ES-I3 (cell line): ENCODE measurements around the gene RNASE4.
"Not testable (repeated sequence)": the region's sequence is repeated elsewhere in the genome, so short reads cannot be mapped to it uniquely, and the experiment has no call there.

Experiments
- H3K36me3 ChIP-seq: 2 replicates; pipeline ENCODE4 v1.6.1; 2013; ENCODE audit warnings: mild to moderate bottlenecking, low read length, control low read depth, moderate library complexity; ENCODE audit not compliant: insufficient read depth
- H3K4me1 ChIP-seq: 2 replicates; pipeline ENCODE4 v1.6.1; 2013; ENCODE audit warnings: mild to moderate bottlenecking, control low read depth, low read length; ENCODE audit not compliant: insufficient read depth
- H3K9ac ChIP-seq: 2 replicates; pipeline ENCODE4 v1.6.1; 2013; ENCODE audit warnings: low read depth, mild to moderate bottlenecking, low read length, moderate library complexity
- H3K9me3 ChIP-seq: 2 replicates; pipeline ENCODE4 v1.6.1; 2013; ENCODE audit warnings: mild to moderate bottlenecking, low read length, moderate library complexity; ENCODE audit not compliant: control insufficient read depth, insufficient read depth

Gene RNASE4

DNA sequence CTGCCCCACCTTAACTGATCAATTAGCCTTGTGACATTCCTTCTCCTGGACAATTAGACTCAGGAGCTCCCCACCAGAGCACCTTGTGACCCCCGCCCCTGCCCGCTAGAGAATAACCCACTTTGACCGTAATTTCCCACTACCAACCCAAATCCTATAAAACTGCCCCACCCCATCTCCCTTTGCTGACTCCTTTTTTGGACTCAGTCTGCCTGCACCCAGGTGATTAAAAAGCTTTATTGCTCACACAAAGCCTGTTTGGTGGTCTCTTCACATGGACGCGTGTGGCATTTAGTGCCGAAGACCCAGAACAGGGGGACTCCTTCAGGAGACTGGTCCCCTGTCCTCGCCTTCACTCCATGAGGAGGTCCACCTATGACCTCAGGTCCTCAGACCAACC, 16.6 kb downstream of the RNASE4 start:
- H3K36me3 ChIP-seq, H3K9ac ChIP-seq, H3K9me3 ChIP-seq: not testable (repeated sequence)
- peaks cover 15% of the 10 kb centered on the region for H3K4me1 ChIP-seq

GRCh38 chr14:20706657-20707355, 22.4 kb downstream of the RNASE4 start:
- H3K9ac ChIP-seq, result no peak overlapping the region
- peaks cover 25% of the 10 kb centered on the region for H3K4me1 ChIP-seq
- H3K9me3 ChIP-seq, result peaks cover 11% of the 10 kb centered on the region; the same call in 1 of the 2 replicates
- H3K36me3 ChIP-seq, result no peaks in the 10 kb centered on the region

GRCh38 chr14:20707622-20708021, 23.3 kb downstream of the RNASE4 start:
- Histone ChIP-seq H3K9ac (no peak overlapping the region), H3K9me3 (peaks cover 11% of the 10 kb centered on the region; the same call in 1 of the 2 replicates), H3K36me3 (no peaks in the 10 kb centered on the region), H3K4me1 (peaks cover 25% of the 10 kb centered on the region)

GRCh38 chr14:20711261-20711660, 26.9 kb downstream of the RNASE4 start:
- no peak overlapping the region for H3K9ac ChIP-seq
- H3K9me3 ChIP-seq, result peaks cover 6% of the 10 kb centered on the region; the same call in 1 of the 2 replicates
- no peaks in the 10 kb centered on the region for H3K36me3 ChIP-seq
- H3K4me1 ChIP-seq, result peaks cover 16% of the 10 kb centered on the region

GRCh38 chr14:20711685-20712084, 27.3 kb downstream of the RNASE4 start:
- Histone ChIP-seq H3K9me3 (peaks cover 6% of the 10 kb centered on the region; the same call in 1 of the 2 replicates), H3K9ac (no peak overlapping the region), H3K36me3 (no peaks in the 10 kb centered on the region; the same call in 1 of the 2 replicates), H3K4me1 (peaks cover 12% of the 10 kb centered on the region)

DNA sequence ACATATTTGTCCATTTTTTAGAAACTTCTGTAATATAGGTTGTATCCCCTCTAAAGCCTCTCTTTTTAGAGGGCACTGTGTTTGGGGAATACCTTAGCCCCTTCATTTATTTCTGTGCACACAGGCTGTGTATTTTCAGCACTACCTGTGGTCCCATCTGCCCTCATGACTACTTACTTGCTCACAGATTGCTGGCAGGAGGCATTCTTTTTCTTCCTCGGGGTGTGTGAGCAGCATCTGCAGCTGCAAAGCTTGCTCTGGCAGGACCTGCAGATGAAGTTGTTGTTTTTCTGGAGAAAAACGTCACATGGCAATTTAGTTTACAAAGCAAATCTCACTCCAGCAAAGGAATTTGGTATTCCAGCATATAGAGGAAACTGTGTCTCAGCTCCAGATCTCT, 28.5 kb downstream of the RNASE4 start:
- Histone ChIP-seq H3K9me3 (peaks cover 6% of the 10 kb centered on the region; the same call in 1 of the 2 replicates), H3K36me3 (no peaks in the 10 kb centered on the region; the same call in 1 of the 2 replicates), H3K9ac (no peak overlapping the region), H3K4me1 (peaks cover 3% of the 10 kb centered on the region)

DNA sequence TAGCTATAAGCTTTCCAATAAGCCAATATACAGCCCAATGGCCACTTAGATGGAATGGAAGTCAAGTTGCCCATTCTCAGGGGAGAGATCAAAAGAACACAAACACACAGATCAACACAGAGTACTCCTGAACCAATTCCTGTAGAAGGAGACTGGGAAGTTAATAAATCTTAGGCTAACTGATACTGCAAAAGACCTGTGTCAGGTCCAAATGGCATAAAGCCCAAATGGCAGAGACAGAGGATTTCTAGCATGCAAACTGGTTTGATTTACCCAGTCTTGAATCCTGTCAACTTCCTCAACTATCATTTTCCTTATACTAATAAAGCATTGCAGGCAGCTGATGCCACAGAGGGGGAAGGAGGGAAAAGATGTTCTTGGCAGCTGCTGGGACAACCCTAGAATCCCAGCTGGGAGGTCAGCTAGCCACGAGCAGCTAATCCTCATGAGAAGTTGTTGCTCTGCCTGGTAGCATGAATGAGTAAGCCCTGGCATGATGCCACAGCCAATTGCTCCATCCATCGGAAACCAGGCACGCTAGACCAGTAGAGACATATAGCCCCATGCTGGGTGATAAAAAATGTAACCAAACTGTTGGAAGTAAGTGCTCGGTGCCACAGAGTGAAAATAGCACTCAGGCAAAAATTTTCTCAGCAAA, 30.4 kb downstream of the RNASE4 start:
- Histone ChIP-seq H3K36me3 (no peaks in the 10 kb centered on the region; the same call in 1 of the 2 replicates), H3K9me3 (peaks cover 3% of the 10 kb centered on the region; the same call in 1 of the 2 replicates), H3K9ac (no peak overlapping the region), H3K4me1 (no peaks in the 10 kb centered on the region)

GRCh38 chr14:20719777-20720176, 35.4 kb downstream of the RNASE4 start:
- Histone ChIP-seq H3K4me1 (no peaks in the 10 kb centered on the region), H3K9ac (no peak overlapping the region), H3K9me3 (peaks cover 3% of the 10 kb centered on the region)

DNA sequence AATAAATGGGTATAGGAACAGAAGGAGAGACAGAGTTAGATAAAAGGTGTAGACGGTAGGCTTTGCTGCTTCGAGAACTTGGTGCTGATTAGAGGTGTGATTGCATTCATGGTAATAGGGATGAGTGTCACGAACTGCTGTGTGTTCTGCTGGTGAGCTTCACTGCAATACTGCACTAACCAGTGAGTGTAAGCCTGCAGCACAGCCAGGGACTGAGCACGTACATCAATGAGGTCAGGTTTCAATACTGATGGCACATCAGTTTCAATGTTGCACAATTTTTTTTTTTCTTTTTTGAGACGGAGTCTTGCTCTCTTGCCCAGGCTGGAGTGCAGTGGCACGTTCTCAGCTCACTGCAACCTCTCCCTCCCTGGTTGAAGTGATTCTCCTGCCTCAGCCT, 36.4 kb downstream of the RNASE4 start:
- Histone ChIP-seq H3K9ac (no peak overlapping the region), H3K9me3 (peaks cover 3% of the 10 kb centered on the region), H3K36me3 (no peaks in the 10 kb centered on the region; the same call in 1 of the 2 replicates), H3K4me1 (no peaks in the 10 kb centered on the region)

More at GRCh38 chr14:20719777-20720176, 35.4 kb downstream of the RNASE4 start:
- H3K36me3 ChIP-seq, result no peaks in the 10 kb centered on the region; the same call in 1 of the 2 replicates

DNA sequence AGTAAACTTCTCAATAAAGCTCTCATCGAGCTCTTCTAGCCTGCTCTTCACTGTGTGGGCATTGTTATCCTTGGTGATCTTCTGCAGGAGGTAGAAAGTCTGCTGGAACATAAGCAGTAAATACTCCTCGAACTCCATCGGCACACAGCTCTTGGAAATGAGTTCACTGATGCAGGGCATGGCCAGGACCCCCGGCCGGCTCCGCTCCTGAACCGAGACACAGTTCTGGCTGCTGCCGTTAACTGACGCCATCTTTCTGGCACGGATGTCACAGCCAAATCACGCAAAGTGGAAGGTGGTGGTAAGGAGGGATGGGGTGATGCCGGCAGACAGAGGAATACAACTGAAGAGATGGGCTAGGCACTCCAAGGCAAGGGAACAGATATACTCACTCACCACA, 37.7 kb downstream of the RNASE4 start:
- H3K9ac ChIP-seq, result no peak overlapping the region
- H3K36me3 ChIP-seq, result no peaks in the 10 kb centered on the region
- no peaks in the 10 kb centered on the region for H3K4me1 ChIP-seq
- no peaks in the 10 kb centered on the region; the same call in 1 of the 2 replicates for H3K9me3 ChIP-seq

DNA sequence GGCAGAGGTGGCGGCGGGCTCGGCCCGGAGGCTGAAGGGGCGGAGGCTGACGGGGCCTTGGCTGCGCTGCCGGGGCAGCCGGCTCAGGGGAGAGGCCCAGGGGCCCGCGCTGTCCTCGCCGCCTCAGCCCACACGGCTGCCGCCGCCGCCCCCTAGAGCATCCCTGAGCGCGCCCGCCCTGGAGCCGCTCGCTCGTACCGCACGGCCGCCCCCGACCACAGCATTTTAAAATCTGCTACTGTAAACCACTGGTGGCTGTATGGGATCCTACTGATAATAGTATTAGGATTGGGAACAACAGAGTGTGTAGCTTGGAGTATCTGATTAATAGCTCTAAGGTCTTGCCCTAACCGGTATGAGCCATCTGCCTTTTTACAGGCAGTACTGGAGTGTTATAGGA, 39.1 kb downstream of the RNASE4 start:
- Histone ChIP-seq H3K9ac (peak overlapping the region; percentile 6; the same call in 1 of the 2 replicates), H3K9me3 (no peaks in the 10 kb centered on the region; the same call in 1 of the 2 replicates), H3K4me1 (no peaks in the 10 kb centered on the region), H3K36me3 (no peaks in the 10 kb centered on the region)

DNA sequence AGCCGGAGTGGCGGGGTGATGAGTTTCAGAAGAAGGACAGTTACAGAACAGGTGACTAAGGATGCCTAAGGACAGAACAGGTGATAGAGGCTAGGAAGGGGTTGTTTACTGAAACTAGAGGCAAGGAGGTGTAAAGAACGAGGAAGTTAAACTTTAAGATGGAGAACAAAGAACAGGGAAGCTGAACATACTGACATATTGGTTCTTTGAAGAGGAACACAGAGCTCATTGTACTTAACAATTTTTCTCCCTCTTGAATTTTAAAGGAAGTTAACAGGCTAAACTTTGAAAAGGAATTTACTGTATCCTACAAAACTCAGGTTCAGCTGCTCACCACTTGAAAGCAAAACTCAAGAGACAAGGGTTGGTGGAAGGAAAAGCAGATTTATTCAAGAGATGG, 41.8 kb downstream of the RNASE4 start:
- not testable (repeated sequence) for H3K4me1 ChIP-seq, H3K36me3 ChIP-seq, H3K9me3 ChIP-seq, H3K9ac ChIP-seq

GRCh38 chr14:20726531-20726930, 42.2 kb downstream of the RNASE4 start:
- no peak overlapping the region for H3K9ac ChIP-seq
- no peaks in the 10 kb centered on the region for H3K36me3 ChIP-seq
- H3K4me1 ChIP-seq, result no peaks in the 10 kb centered on the region
- no peaks in the 10 kb centered on the region; the same call in 1 of the 2 replicates for H3K9me3 ChIP-seq

GRCh38 chr14:20730891-20731290, 46.5 kb downstream of the RNASE4 start:
- peaks cover 11% of the 10 kb centered on the region; the same call in 1 of the 2 replicates for H3K4me1 ChIP-seq
- H3K36me3 ChIP-seq, result no peaks in the 10 kb centered on the region
- no peak overlapping the region for H3K9ac ChIP-seq
- H3K9me3 ChIP-seq, result no peaks in the 10 kb centered on the region

DNA sequence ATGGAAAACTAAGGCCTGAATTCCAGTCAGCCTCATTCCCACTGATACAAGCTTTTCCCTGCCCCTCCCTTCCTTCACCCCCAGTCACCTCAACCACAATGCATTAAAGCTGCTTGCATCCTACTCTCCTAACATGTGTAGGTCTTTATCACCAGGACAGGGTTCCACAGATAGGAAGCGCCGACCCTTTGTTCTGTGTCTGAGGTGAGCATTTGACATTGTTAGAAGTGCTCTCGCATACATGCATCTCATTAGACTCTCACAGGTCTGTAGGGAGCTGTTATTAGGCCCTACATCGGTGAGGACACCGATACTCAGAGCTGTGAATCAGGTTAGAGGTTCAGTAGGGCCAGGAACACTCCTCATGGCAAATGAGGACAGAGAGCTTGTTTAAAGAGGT, 48.1 kb downstream of the RNASE4 start:
- H3K36me3 ChIP-seq, result no peaks in the 10 kb centered on the region

More for the DNA sequence above, 48.1 kb downstream of the RNASE4 start:
- no peak overlapping the region for H3K9ac ChIP-seq
- H3K4me1 ChIP-seq, result peaks cover 11% of the 10 kb centered on the region; the same call in 1 of the 2 replicates
- no peaks in the 10 kb centered on the region for H3K9me3 ChIP-seq
